Activated naive CD8-positive, alpha-beta T cell treated with anti-CD3 and anti-CD28 coated beads, Interleukin-2, amount 50 U/mL, for 24 hours (primary cell): ENCODE data around the gene DBNDD2.
A peak's percentile ranks its signal among the peaks of the same experiment; 100 is the strongest.

Experiments used
- ATAC-seq: fragments of 150-1000 bp; cut with Tn5 transposase; one replicate; pipeline ENCODE4 v1.10.0; 2021
- DNase-seq: peaks from one replicate; pipeline ENCODE4 v3.0.0; 2021
- H3K27ac Mint-ChIP-seq: one replicate; pipeline ENCODE4 v1.8.0; 2021; ENCODE audit warnings: mild to moderate bottlenecking, mixed read lengths
- H3K27me3 Mint-ChIP-seq: one replicate; pipeline ENCODE4 v1.8.0; 2021; ENCODE audit warnings: mixed read lengths
- H3K36me3 Mint-ChIP-seq: one replicate; pipeline ENCODE4 v1.8.0; 2021; ENCODE audit warnings: low read depth, mixed read lengths
- H3K4me1 Mint-ChIP-seq: one replicate; pipeline ENCODE4 v1.8.0; 2021; ENCODE audit warnings: mixed read lengths
- H3K4me3 Mint-ChIP-seq: one replicate; pipeline ENCODE4 v1.8.0; 2021; ENCODE audit warnings: mild to moderate bottlenecking, moderate library complexity, mixed read lengths
- H3K9me3 Mint-ChIP-seq: one replicate; pipeline ENCODE4 v1.8.0; 2021; ENCODE audit warnings: mixed read lengths

Gene DBNDD2

GRCh38 chr20:45419188-45420091, 11.4 kb downstream of the DBNDD2 start:
- peak; percentile 78 for ATAC-seq
- Mint-ChIP-seq H3K27ac (peak overlapping the region; percentile 95), H3K9me3 (no peaks in the 10 kb centered on the region), H3K4me1 (peaks cover 46% of the 10 kb centered on the region), H3K4me3 (peak overlapping the region; percentile 53), H3K27me3 (no peaks in the 10 kb centered on the region), H3K36me3 (peaks cover 39% of the 10 kb centered on the region)
- DNase-seq = peak; percentile 21

DNA sequence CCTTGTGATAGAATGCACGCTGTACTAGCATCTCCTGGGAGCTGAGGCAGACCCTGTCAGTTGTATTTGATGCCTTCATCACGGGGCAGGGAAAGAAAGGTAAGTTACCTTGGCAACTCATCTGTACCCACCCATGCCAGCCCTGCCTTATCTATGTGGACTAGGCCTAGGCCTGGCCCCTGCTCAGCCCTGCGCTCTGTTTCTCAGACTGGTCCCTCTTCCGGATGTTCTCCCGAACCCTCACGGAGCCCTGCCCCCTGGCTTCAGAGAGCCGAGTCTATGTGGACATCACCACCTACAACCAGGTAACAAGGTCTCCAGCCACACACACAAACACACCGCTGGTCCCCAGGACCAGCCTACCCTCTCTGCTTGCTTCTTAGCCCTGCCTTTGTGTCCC, 12.0 kb downstream of the DBNDD2 start:
- no peaks in the 10 kb centered on the region for H3K9me3 Mint-ChIP-seq
- DNase-seq (no peak), ATAC-seq (no peak)
- no peak overlapping the region for H3K4me3 Mint-ChIP-seq
- H3K4me1 Mint-ChIP-seq = peaks cover 40% of the 10 kb centered on the region
- H3K36me3 Mint-ChIP-seq = peaks cover 43% of the 10 kb centered on the region
- H3K27me3 Mint-ChIP-seq = no peaks in the 10 kb centered on the region
- H3K27ac Mint-ChIP-seq = peak overlapping the region; percentile 95

DNA sequence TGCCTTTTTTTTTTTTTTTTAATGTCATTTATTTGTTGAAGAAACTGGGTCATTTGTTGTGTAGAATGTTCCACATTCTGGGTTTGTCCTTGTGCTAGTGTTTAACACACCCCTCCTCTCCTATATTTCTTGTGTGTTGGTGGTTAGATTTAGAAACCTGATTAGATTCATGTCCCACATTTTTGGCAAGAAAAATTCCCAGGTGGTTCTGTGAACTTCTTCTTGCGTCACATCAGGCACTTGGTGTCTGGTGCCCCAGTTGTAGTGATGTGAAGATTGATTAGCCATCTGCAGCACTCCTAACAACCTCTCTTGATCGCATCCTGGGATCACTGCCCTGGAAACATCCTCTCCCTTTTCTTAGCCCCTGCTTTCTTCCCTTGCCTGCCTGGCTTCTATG, 15.6 kb downstream of the DBNDD2 start:
- no peak for DNase-seq
- H3K27ac Mint-ChIP-seq = no peak overlapping the region
- peaks cover 12% of the 10 kb centered on the region for H3K4me1 Mint-ChIP-seq
- H3K9me3 Mint-ChIP-seq = no peaks in the 10 kb centered on the region
- peaks cover 56% of the 10 kb centered on the region for H3K36me3 Mint-ChIP-seq
- H3K27me3 Mint-ChIP-seq = no peaks in the 10 kb centered on the region
- no peak overlapping the region for H3K4me3 Mint-ChIP-seq
- no peak for ATAC-seq

GRCh38 chr20:45425561-45425960, 17.5 kb downstream of the DBNDD2 start:
- no peak for ATAC-seq
- Mint-ChIP-seq H3K27ac (no peak overlapping the region), H3K4me3 (no peak overlapping the region), H3K27me3 (no peaks in the 10 kb centered on the region), H3K36me3 (peaks cover 48% of the 10 kb centered on the region), H3K4me1 (no peaks in the 10 kb centered on the region), H3K9me3 (no peaks in the 10 kb centered on the region)
- no peak for DNase-seq

- H3K4me1 Mint-ChIP-seq = no peaks in the 10 kb centered on the region
- no peak overlapping the region for H3K4me3 Mint-ChIP-seq
- no peak for DNase-seq
- H3K36me3 Mint-ChIP-seq = peaks cover 43% of the 10 kb centered on the region
- ATAC-seq = peak; percentile 33
- no peaks in the 10 kb centered on the region for H3K27me3 Mint-ChIP-seq
- no peak overlapping the region for H3K27ac Mint-ChIP-seq
- no peaks in the 10 kb centered on the region for H3K9me3 Mint-ChIP-seq
These were observed 18.4 kb downstream of the DBNDD2 start for GRCh38 chr20:45426320-45427016.

DNA sequence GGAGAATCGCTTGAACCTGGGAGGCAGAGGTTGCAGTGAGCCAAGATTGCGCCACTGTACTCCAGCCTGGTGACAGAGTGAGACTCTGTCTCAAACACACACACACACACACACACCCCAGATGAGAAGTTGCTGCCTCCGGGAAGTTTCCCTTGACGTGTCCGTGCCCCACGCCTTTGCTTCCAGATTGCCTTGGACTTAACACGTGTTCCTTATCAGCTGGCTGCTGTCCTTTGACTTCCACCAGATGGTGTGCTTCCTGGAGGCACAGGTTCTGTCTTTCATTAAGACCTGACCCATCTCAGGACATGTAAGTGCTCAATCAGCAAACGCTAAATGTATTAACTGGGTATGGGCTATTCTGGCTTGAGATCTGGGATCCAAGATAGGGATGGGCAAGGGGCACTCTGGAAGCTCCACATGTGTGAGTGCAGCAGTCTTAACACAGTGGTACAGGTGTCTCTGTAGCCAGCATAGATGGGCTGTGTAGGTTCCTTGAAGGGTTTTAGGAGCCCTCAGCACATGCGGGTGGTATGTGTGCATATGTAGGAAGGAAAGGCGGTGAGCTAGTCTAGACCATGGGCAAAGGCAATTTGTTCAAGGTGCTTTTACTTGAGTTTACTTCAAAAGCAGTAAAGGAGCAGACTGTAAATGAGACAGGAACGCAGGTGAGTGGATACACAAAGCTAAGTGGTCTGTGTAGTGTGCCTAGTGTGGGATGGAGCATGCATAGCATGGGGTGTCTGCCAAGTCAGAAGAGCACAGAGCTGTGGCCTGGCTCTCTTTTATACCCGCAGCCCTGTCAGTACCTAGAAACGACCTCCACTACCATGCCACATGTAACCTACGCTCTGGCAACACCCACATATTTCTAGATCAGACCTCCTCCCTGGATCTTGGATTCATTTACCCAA, 19.4 kb downstream of the DBNDD2 start:
- ATAC-seq (no peak), DNase-seq (no peak)
- H3K27me3 Mint-ChIP-seq = no peaks in the 10 kb centered on the region
- no peak overlapping the region for H3K27ac Mint-ChIP-seq
- peaks cover 6% of the 10 kb centered on the region for H3K4me1 Mint-ChIP-seq
- no peak overlapping the region for H3K4me3 Mint-ChIP-seq
- H3K9me3 Mint-ChIP-seq = no peaks in the 10 kb centered on the region
- peaks cover 41% of the 10 kb centered on the region for H3K36me3 Mint-ChIP-seq

- Mint-ChIP-seq H3K4me3 (no peak overlapping the region), H3K4me1 (peaks cover 17% of the 10 kb centered on the region), H3K9me3 (no peaks in the 10 kb centered on the region), H3K27me3 (no peaks in the 10 kb centered on the region), H3K27ac (no peak overlapping the region), H3K36me3 (peaks cover 38% of the 10 kb centered on the region)
- ATAC-seq = no peak
- no peak for DNase-seq
These were observed 21.5 kb downstream of the DBNDD2 start for GRCh38 chr20:45429618-45430017.

DNA sequence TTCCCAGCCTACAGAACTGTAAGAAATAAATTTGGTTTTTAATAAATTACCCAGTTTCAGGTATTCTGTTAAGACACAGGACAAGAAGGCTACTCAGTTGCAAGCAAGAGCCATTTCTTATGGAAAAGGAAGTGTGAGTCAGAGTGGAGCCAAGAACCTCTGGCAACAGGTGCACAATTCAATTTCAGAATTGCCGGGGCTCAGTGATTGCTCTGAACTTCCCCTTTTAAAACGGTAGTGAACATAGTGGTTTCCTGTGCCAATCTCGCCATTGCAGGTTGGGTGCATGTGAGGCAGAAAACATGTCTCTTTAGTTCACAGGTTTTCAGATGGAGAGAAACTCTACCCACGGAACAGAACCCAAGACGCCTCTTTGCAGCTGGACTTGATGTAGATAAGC, 24.2 kb downstream of the DBNDD2 start:
- no peaks in the 10 kb centered on the region for H3K27me3 Mint-ChIP-seq
- peak; percentile 13 for DNase-seq
- H3K4me1 Mint-ChIP-seq = peaks cover 27% of the 10 kb centered on the region
- H3K27ac Mint-ChIP-seq = no peak overlapping the region
- no peak overlapping the region for H3K4me3 Mint-ChIP-seq
- ATAC-seq = no peak
- H3K9me3 Mint-ChIP-seq = no peaks in the 10 kb centered on the region
- peaks cover 24% of the 10 kb centered on the region for H3K36me3 Mint-ChIP-seq

- Mint-ChIP-seq H3K4me3 (no peak overlapping the region), H3K27me3 (no peaks in the 10 kb centered on the region), H3K9me3 (no peaks in the 10 kb centered on the region), H3K4me1 (peaks cover 27% of the 10 kb centered on the region), H3K36me3 (peaks cover 19% of the 10 kb centered on the region), H3K27ac (no peak overlapping the region)
- DNase-seq = no peak
- no peak for ATAC-seq
These were observed 25.2 kb downstream of the DBNDD2 start for GRCh38 chr20:45433316-45433715.

- ATAC-seq (no peak), DNase-seq (no peak)
- no peaks in the 10 kb centered on the region for H3K9me3 Mint-ChIP-seq
- no peak overlapping the region for H3K4me3 Mint-ChIP-seq
- no peaks in the 10 kb centered on the region for H3K27me3 Mint-ChIP-seq
- peak overlapping the region; percentile 49 for H3K27ac Mint-ChIP-seq
- peaks cover 27% of the 10 kb centered on the region for H3K4me1 Mint-ChIP-seq
- peaks cover 19% of the 10 kb centered on the region for H3K36me3 Mint-ChIP-seq
These were observed 25.9 kb downstream of the DBNDD2 start for GRCh38 chr20:45433976-45434375.

GRCh38 chr20:45436732-45437485, 28.8 kb downstream of the DBNDD2 start:
- Mint-ChIP-seq H3K4me1 (peaks cover 29% of the 10 kb centered on the region), H3K27ac (peak overlapping the region; percentile 81), H3K4me3 (peak overlapping the region; percentile 67), H3K27me3 (no peaks in the 10 kb centered on the region), H3K36me3 (peaks cover 11% of the 10 kb centered on the region), H3K9me3 (no peaks in the 10 kb centered on the region)
- ATAC-seq = peak; percentile 98
- DNase-seq = peak; percentile 91

DNA sequence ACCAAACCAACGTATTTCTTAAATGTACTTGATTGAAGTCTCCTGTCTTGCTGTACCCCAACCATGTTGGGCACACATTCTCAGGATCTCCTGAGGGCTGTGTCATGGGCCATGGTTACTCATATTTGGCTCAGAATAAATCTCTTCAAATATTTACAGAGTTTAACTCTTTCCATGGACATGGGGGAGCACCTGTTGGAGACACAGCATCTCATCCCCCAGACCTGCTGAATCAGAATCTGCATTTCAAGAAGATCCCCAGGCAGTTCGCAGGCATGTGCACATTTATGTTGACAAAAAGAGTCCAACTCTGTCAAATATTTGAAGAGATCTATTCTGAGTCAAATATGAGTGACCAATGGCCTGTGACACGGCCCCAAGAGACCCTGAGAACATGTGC, 32.3 kb downstream of the DBNDD2 start:
- no peak overlapping the region for H3K4me3 Mint-ChIP-seq
- H3K36me3 Mint-ChIP-seq = no peaks in the 10 kb centered on the region
- DNase-seq = no peak
- no peak overlapping the region for H3K27ac Mint-ChIP-seq
- H3K27me3 Mint-ChIP-seq = peaks cover 9% of the 10 kb centered on the region
- H3K4me1 Mint-ChIP-seq = peaks cover 32% of the 10 kb centered on the region
- ATAC-seq = no peak
- H3K9me3 Mint-ChIP-seq = no peaks in the 10 kb centered on the region

DNA sequence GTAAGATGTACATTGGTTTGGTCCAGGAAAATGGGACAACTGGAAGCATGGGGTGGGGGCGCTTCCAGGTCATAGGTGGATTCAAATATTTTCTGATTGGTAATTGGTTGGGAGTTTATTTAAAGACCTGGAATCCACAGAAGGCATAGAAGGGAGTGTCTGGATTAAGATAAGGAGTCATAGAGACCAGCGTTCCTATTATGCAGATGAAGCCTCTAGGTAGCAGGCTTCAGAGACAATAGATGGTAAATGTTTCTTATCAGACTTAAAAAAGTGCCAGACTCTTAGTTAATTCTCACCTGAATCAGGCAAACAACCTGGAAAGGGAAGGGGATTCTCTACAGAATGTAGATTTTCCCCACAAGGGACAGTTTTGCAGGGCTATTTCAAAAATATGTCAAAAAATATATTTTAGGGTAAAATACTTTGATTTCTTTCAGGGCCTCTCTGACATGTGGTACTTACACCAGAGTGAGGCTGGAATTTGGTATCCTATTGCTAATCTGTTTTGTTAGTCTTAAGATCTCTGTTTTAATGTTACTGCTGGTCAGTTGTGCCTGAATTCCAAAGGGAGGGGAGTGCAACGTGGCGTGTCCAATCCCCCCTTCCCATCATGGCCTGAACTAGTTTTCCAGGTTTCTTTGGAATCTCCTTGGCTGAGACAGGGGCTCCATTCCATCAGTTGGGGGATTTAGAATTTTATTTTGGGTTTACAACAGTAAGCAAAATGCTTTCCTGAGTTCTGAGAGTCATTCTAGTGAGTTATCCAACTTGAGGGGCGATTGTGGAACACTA, 33.0 kb downstream of the DBNDD2 start:
- H3K27ac Mint-ChIP-seq = no peak overlapping the region
- peaks cover 12% of the 10 kb centered on the region for H3K27me3 Mint-ChIP-seq
- H3K4me1 Mint-ChIP-seq = peaks cover 32% of the 10 kb centered on the region
- no peak overlapping the region for H3K4me3 Mint-ChIP-seq
- DNase-seq (no peak), ATAC-seq (no peak)
- no peaks in the 10 kb centered on the region for H3K36me3 Mint-ChIP-seq
- no peaks in the 10 kb centered on the region for H3K9me3 Mint-ChIP-seq
